HepG2 (cell line): ENCODE results near the gene ITPK1. TPM values are rescaled to one million over a fixed set of nuclear protein-coding genes. Genes with fewer than 3 reads are reported as not detected.

Experiments
- BRD4 ChIP-seq: sonication (generic); formaldehyde crosslinking; IDR thresholded peaks from 2 replicates; pipeline ENCODE4 v1.4.0; 2020; ENCODE audit warnings: missing genetic modification reagents
- ELF1 ChIP-seq: sonication (generic); formaldehyde crosslinking; IDR thresholded peaks from 2 replicates; pipeline ENCODE4 v1.4.0; 2020; ENCODE audit warnings: missing genetic modification reagents
- FOXA3 ChIP-seq: IDR thresholded peaks from 2 replicates; pipeline ENCODE4 v1.6.1; 2016; ENCODE audit warnings: missing genetic modification reagents, missing compliant biosample characterization
- MED8 ChIP-seq: sonication (generic); formaldehyde crosslinking; IDR thresholded peaks from 2 replicates; pipeline ENCODE4 v1.8.1; 2023; ENCODE audit warnings: mild to moderate bottlenecking, missing genetic modification reagents; ENCODE audit not compliant: insufficient replicate concordance
- RARA ChIP-seq: IDR thresholded peaks from 2 replicates; pipeline ENCODE4 v1.6.1; 2016; ENCODE audit warnings: missing genetic modification reagents, missing compliant biosample characterization
- SIN3B ChIP-seq: fragments of 150-350 bp; IDR thresholded peaks from 2 replicates; pipeline ENCODE4 v1.6.1; 2014; ENCODE audit warnings: low read length
- TBX2 ChIP-seq: sonication (generic); formaldehyde crosslinking; IDR thresholded peaks from 2 replicates; pipeline ENCODE4 v1.5.0; 2020; ENCODE audit warnings: missing genetic modification reagents, mild to moderate bottlenecking, borderline replicate concordance
- ZFX ChIP-seq: sonication (generic); formaldehyde crosslinking; IDR thresholded peaks from 2 replicates; pipeline ENCODE4 v1.4.0; 2020; ENCODE audit warnings: mild to moderate bottlenecking, low read depth, missing genetic modification reagents, moderate library complexity
- ZNF354B ChIP-seq: sonication (generic); formaldehyde crosslinking; IDR thresholded peaks from 2 replicates; pipeline ENCODE4 v1.8.0; 2022; ENCODE audit warnings: mild to moderate bottlenecking, missing genetic modification reagents
- ZNF615 ChIP-seq: sonication (generic); formaldehyde crosslinking; IDR thresholded peaks from 2 replicates; pipeline ENCODE4 v1.5.0; 2020; ENCODE audit warnings: mild to moderate bottlenecking, missing genetic modification reagents, borderline replicate concordance
- polyA plus RNA-seq, 8 experiments: library from polyadenylated mRNA; depleted of rRNA in 3 of 8; stranded (reverse) in 7 of 8; unstranded in 1 of 8; fragments of >200 nt; fragmentation: Illumina TruSeq in 4 of 8; extraction: Trizol in 4 of 8; gene quantifications; 2 replicates each; pipeline versions ENCODE4 v1.2.1 to v1.2.3, GENCODE V29; 2011 to 2016; ENCODE audit warnings: low read depth in 4 of 8, missing spikeins in 1 of 8, mixed read lengths in 1 of 8; ENCODE audit not compliant: insufficient read depth in 1 of 8
- total RNA-seq, 5 experiments: library from RNA; depleted of rRNA; stranded (reverse); fragments of >200 nt; fragmentation: Illumina TruSeq; extraction: Trizol; gene quantifications; 2 replicates each; pipeline ENCODE4 v1.2.3, GENCODE V29; 2016; ENCODE audit warnings: low read depth in 1 of 5
- TF ChIP-seq, protein P1 (sequence below): sonication (generic); formaldehyde crosslinking; IDR thresholded peaks from 2 replicates; pipeline ENCODE4 v1.4.0; 2020; ENCODE audit warnings: mild to moderate bottlenecking, missing genetic modification reagents
- TF ChIP-seq, protein P2 (sequence below): sonication (generic); formaldehyde crosslinking; IDR thresholded peaks from 2 replicates; pipeline ENCODE4 v1.4.0; 2020; ENCODE audit warnings: low read depth, mild to moderate bottlenecking, missing genetic modification reagents
- TF ChIP-seq, protein P3 (sequence below): sonication (generic); formaldehyde crosslinking; IDR thresholded peaks from 2 replicates; pipeline ENCODE4 v1.8.0; 2022; ENCODE audit warnings: mild to moderate bottlenecking, missing genetic modification reagents; ENCODE audit not compliant: insufficient replicate concordance
- TF ChIP-seq, protein P4 (sequence below): IDR thresholded peaks from 2 replicates; pipeline ENCODE4 v1.6.1; 2012; ENCODE audit warnings: low read length, improper control_type of control experiment

ITPK1 gene
- total and polyA plus RNA-seq, 2 of the 13 experiments (the other 11 are each of a cell fraction or from before 2014, with no cell fraction given): 20.5 to 47.5 TPM

DNA sequence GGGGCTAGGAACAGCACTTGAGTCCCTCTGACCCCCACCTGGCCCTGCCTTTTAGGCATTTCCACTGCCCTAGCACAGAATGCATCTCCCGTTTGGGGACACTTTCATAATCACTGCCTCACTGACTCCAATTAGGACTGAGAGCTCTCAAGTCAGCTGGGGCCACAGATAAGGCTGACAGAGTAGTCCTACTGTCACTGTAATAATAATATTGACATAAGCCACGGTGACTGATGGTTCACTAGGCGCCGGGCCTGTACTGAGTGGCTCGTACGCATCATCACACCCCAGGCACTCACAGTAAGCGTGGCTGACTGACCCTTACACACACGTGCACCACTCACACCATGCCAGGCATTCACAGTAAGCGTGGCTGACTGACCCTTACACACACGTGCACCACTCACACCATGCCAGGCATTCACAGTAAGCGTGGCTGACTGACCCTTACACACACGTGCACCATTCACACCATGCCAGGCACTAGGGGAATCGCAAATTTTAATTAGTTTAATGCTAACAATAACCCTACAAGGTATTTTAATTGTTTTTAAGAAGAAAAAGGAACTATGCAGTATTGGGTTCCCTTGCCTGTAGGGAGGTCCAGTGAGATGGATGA, 105.1 kb downstream of the ITPK1 start (continued):
- TF ChIP-seq, protein P1, sequence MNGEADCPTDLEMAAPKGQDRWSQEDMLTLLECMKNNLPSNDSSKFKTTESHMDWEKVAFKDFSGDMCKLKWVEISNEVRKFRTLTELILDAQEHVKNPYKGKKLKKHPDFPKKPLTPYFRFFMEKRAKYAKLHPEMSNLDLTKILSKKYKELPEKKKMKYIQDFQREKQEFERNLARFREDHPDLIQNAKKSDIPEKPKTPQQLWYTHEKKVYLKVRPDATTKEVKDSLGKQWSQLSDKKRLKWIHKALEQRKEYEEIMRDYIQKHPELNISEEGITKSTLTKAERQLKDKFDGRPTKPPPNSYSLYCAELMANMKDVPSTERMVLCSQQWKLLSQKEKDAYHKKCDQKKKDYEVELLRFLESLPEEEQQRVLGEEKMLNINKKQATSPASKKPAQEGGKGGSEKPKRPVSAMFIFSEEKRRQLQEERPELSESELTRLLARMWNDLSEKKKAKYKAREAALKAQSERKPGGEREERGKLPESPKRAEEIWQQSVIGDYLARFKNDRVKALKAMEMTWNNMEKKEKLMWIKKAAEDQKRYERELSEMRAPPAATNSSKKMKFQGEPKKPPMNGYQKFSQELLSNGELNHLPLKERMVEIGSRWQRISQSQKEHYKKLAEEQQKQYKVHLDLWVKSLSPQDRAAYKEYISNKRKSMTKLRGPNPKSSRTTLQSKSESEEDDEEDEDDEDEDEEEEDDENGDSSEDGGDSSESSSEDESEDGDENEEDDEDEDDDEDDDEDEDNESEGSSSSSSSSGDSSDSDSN (CRISPR knock-in tag): 0 out of 2 replicates have a peak, but pooled peaks have one; percentile 29
- TF ChIP-seq ELF1 (CRISPR knock-in tag): no peak
- no peak for TF ChIP-seq BRD4 (CRISPR knock-in tag)
- no peak for TF ChIP-seq ZNF615 (CRISPR knock-in tag)
- TF ChIP-seq FOXA3 (CRISPR knock-in tag): peak; percentile 20; the same call in 1 of the 2 replicates
- TF ChIP-seq SIN3B: no peak
- TF ChIP-seq, protein P2, sequence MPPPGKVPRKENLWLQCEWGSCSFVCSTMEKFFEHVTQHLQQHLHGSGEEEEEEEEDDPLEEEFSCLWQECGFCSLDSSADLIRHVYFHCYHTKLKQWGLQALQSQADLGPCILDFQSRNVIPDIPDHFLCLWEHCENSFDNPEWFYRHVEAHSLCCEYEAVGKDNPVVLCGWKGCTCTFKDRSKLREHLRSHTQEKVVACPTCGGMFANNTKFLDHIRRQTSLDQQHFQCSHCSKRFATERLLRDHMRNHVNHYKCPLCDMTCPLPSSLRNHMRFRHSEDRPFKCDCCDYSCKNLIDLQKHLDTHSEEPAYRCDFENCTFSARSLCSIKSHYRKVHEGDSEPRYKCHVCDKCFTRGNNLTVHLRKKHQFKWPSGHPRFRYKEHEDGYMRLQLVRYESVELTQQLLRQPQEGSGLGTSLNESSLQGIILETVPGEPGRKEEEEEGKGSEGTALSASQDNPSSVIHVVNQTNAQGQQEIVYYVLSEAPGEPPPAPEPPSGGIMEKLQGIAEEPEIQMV (CRISPR knock-in tag): 0 out of 2 replicates have a peak, but pooled peaks have one; percentile 31
- TF ChIP-seq ZFX (CRISPR knock-in tag): peak; percentile 45; the same call in 1 of the 2 replicates
- peak; percentile 81; the same call in 1 of the 2 replicates for TF ChIP-seq TBX2 (CRISPR knock-in tag)
- TF ChIP-seq, protein P3, sequence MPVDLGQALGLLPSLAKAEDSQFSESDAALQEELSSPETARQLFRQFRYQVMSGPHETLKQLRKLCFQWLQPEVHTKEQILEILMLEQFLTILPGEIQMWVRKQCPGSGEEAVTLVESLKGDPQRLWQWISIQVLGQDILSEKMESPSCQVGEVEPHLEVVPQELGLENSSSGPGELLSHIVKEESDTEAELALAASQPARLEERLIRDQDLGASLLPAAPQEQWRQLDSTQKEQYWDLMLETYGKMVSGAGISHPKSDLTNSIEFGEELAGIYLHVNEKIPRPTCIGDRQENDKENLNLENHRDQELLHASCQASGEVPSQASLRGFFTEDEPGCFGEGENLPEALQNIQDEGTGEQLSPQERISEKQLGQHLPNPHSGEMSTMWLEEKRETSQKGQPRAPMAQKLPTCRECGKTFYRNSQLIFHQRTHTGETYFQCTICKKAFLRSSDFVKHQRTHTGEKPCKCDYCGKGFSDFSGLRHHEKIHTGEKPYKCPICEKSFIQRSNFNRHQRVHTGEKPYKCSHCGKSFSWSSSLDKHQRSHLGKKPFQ: peak; percentile 57
- 0 out of 2 replicates have a peak, but pooled peaks have one; percentile 25 for TF ChIP-seq ZNF354B (CRISPR knock-in tag)
- TF ChIP-seq MED8 (CRISPR knock-in tag): no peak
- TF ChIP-seq, protein P4, sequence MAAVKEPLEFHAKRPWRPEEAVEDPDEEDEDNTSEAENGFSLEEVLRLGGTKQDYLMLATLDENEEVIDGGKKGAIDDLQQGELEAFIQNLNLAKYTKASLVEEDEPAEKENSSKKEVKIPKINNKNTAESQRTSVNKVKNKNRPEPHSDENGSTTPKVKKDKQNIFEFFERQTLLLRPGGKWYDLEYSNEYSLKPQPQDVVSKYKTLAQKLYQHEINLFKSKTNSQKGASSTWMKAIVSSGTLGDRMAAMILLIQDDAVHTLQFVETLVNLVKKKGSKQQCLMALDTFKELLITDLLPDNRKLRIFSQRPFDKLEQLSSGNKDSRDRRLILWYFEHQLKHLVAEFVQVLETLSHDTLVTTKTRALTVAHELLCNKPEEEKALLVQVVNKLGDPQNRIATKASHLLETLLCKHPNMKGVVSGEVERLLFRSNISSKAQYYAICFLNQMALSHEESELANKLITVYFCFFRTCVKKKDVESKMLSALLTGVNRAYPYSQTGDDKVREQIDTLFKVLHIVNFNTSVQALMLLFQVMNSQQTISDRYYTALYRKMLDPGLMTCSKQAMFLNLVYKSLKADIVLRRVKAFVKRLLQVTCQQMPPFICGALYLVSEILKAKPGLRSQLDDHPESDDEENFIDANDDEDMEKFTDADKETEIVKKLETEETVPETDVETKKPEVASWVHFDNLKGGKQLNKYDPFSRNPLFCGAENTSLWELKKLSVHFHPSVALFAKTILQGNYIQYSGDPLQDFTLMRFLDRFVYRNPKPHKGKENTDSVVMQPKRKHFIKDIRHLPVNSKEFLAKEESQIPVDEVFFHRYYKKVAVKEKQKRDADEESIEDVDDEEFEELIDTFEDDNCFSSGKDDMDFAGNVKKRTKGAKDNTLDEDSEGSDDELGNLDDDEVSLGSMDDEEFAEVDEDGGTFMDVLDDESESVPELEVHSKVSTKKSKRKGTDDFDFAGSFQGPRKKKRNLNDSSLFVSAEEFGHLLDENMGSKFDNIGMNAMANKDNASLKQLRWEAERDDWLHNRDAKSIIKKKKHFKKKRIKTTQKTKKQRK: no peak
- peak; percentile 61 for TF ChIP-seq RARA (CRISPR knock-in tag)
